Measurements from ENCODE around the gene CIAO1.
"Not testable (repeated sequence)": the region's sequence is repeated elsewhere in the genome, so short reads cannot be mapped to it uniquely, and the experiment has no call there.

The CIAO1 gene

GRCh38 chr2:96273763-96274162 is 7.7 kb downstream of the CIAO1 start:
- peak overlapping the region; percentile 0 for H3K27ac ChIP-seq
- DNase-seq (ENCODE audit: low read depth, low spot score): no peak

- H3K27ac ChIP-seq: peak overlapping the region; percentile 0
- DNase-seq (ENCODE audit: low read depth, low spot score): no peak
Measured at GRCh38 chr2:96274355-96275056, 8.5 kb downstream of the CIAO1 start.

- DNase-seq (ENCODE audit: low read depth, low spot score): no peak
Measured at GRCh38 chr2:96276787-96277499, 10.9 kb downstream of the CIAO1 start.

GRCh38 chr2:96287273-96287856 is 21.3 kb downstream of the CIAO1 start:
- DNase-seq (ENCODE audit: low read depth, low spot score): no peak
- no peak overlapping the region for H3K27ac ChIP-seq

More at GRCh38 chr2:96276787-96277499, 10.9 kb downstream of the CIAO1 start:
- H3K27ac ChIP-seq: no peak overlapping the region

- DNase-seq (ENCODE audit: low read depth, low spot score): no peak
Measured at GRCh38 chr2:96291751-96292150, 25.7 kb downstream of the CIAO1 start.

GRCh38 chr2:96294271-96294670 is 28.2 kb downstream of the CIAO1 start:
- DNase-seq (ENCODE audit: low read depth, low spot score); H3K27ac ChIP-seq: not testable (repeated sequence)

More at GRCh38 chr2:96291751-96292150, 25.7 kb downstream of the CIAO1 start:
- H3K27ac ChIP-seq: no peak overlapping the region

GRCh38 chr2:96296925-96297324 is 30.9 kb downstream of the CIAO1 start:
- DNase-seq (ENCODE audit: low read depth, low spot score): no peak

GRCh38 chr2:96301865-96302264 is 35.8 kb downstream of the CIAO1 start:
- H3K27ac ChIP-seq: no peak overlapping the region
- no peak for DNase-seq (ENCODE audit: low read depth, low spot score)

More at GRCh38 chr2:96296925-96297324, 30.9 kb downstream of the CIAO1 start:
- no peak overlapping the region for H3K27ac ChIP-seq

- no peak for DNase-seq (ENCODE audit: low read depth, low spot score)
- peak overlapping the region; percentile 61 for H3K27ac ChIP-seq
Measured at GRCh38 chr2:96304606-96305005, 38.6 kb downstream of the CIAO1 start.

- H3K27ac ChIP-seq: peak within 1 kb of the TSS; percentile 61
- no peak for DNase-seq (ENCODE audit: low read depth, low spot score)
Measured at GRCh38 chr2:96305091-96305978, 39.3 kb downstream of the CIAO1 start, which contains the start of gene SNRNP200. TSS of gene SNRNP200 (minus strand) at chr2:96305546. CDS start at chr2:96305437, 109 bp downstream.

- peak overlapping the region; percentile 61 for H3K27ac ChIP-seq
- no peak for DNase-seq (ENCODE audit: low read depth, low spot score)
Measured at GRCh38 chr2:96305979-96306308, 39.9 kb downstream of the CIAO1 start.

GRCh38 chr2:96306370-96306769 is 40.3 kb downstream of the CIAO1 start:
- H3K27ac ChIP-seq: peak overlapping the region; percentile 61
- no peak for DNase-seq (ENCODE audit: low read depth, low spot score)

GRCh38 chr2:96308248-96308647 is 42.2 kb downstream of the CIAO1 start:
- H3K27ac ChIP-seq: no peak overlapping the region
- DNase-seq (ENCODE audit: low read depth, low spot score): no peak

- no peak for DNase-seq (ENCODE audit: low read depth, low spot score)
- no peak overlapping the region for H3K27ac ChIP-seq
Measured at GRCh38 chr2:96315005-96315399, 49.0 kb downstream of the CIAO1 start.

GRCh38 chr2:96315400-96316071 is 49.5 kb downstream of the CIAO1 start:
- no peak overlapping the region for H3K27ac ChIP-seq

GRCh38 chr2:96316999-96317398 is 51.0 kb downstream of the CIAO1 start:
- DNase-seq (ENCODE audit: low read depth, low spot score): no peak

More at GRCh38 chr2:96315400-96316071, 49.5 kb downstream of the CIAO1 start:
- DNase-seq (ENCODE audit: low read depth, low spot score): no peak

GRCh38 chr2:96317584-96317997 is 51.6 kb downstream of the CIAO1 start:
- H3K27ac ChIP-seq: no peak overlapping the region
- DNase-seq (ENCODE audit: low read depth, low spot score): no peak

More at GRCh38 chr2:96316999-96317398, 51.0 kb downstream of the CIAO1 start:
- H3K27ac ChIP-seq: no peak overlapping the region

GRCh38 chr2:96318723-96319122 is 52.7 kb downstream of the CIAO1 start:
- DNase-seq (ENCODE audit: low read depth, low spot score): no peak
- H3K27ac ChIP-seq: no peak overlapping the region

- no peak for DNase-seq (ENCODE audit: low read depth, low spot score)
- H3K27ac ChIP-seq: no peak overlapping the region
Measured at GRCh38 chr2:96319396-96319795, 53.4 kb downstream of the CIAO1 start.

- DNase-seq (ENCODE audit: low read depth, low spot score): no peak
- H3K27ac ChIP-seq: no peak overlapping the region
Measured at GRCh38 chr2:96320326-96320725, 54.3 kb downstream of the CIAO1 start.

Data from epithelial cell of prostate (primary cell).